K562 (cell line): ENCODE data around the gene POMGNT1. TPM values are rescaled to one million over a fixed set of nuclear protein-coding genes. Genes with fewer than 3 reads are reported as not detected.

Experiments used
- CUX1 ChIP-seq: fragments of 200-800 bp; sonication (Bioruptor generic); IDR thresholded peaks from 2 replicates; pipeline ENCODE4 v1.6.1; 2016; ENCODE audit warnings: missing genetic modification characterization, missing compliant biosample characterization
- KDM5B ChIP-seq: fragments of 200-600 bp; sonication (generic); IDR thresholded peaks from 2 replicates; pipeline ENCODE4 v1.6.1; 2012; ENCODE audit warnings: low read depth, mild to moderate bottlenecking, moderate library complexity, low read length, control low read depth, inconsistent platforms; ENCODE audit not compliant: insufficient replicate concordance
- MECOM ChIP-seq: fragments of 250-450 bp; sonication (Bioruptor Pico); IDR thresholded peaks from 2 replicates; pipeline ENCODE4 v1.8.0; 2022; ENCODE audit warnings: inconsistent platforms
- NCOA1 ChIP-seq: fragments of 450-650 bp; IDR thresholded peaks from 2 replicates; pipeline ENCODE4 v1.6.1; 2016; ENCODE audit warnings: low read depth
- NFE2L1 ChIP-seq: fragments of 450-650 bp; IDR thresholded peaks from 2 replicates; pipeline ENCODE4 v1.6.1; 2016; ENCODE audit warnings: missing genetic modification characterization, low read depth, mild to moderate bottlenecking, missing compliant biosample characterization, moderate library complexity, borderline replicate concordance
- NFXL1 ChIP-seq: fragments of 450-650 bp; formaldehyde crosslinking; IDR thresholded peaks from 2 replicates; pipeline ENCODE4 v1.4.0; 2021; ENCODE audit warnings: mild to moderate bottlenecking
- POLR2G ChIP-seq: fragments of 200-400 bp; formaldehyde crosslinking; IDR thresholded peaks from 2 replicates; pipeline ENCODE4 v1.6.1; 2017; ENCODE audit warnings: low read depth, mild to moderate bottlenecking, antibody characterized with exemption, low read length, moderate library complexity
- RBM25 ChIP-seq: fragments of 200-400 bp; formaldehyde crosslinking; IDR thresholded peaks from 2 replicates; pipeline ENCODE4 v1.6.1; 2018; ENCODE audit warnings: low read length, low read depth, moderate library complexity; ENCODE audit not compliant: severe bottlenecking
- TSC22D4 ChIP-seq: fragments of 450-650 bp; IDR thresholded peaks from 2 replicates; pipeline ENCODE4 v1.6.1; 2016; ENCODE audit warnings: missing genetic modification characterization, missing biosample characterization, control low read depth
- ZNF707 ChIP-seq: fragments of 250-450 bp; sonication (Bioruptor Pico); conservative IDR thresholded peaks from 2 replicates; pipeline ENCODE4 v1.8.0; 2022; ENCODE audit warnings: inconsistent platforms, mild to moderate bottlenecking, moderate library complexity
- polyA plus RNA-seq, 8 experiments: library from polyadenylated mRNA; depleted of rRNA in 4 of 8; stranded (reverse) in 5 of 8; unstranded in 3 of 8; fragments of >200 nt; fragmentation: Nextera tagmentation in 2 of 8; fragmentation: Illumina TruSeq in 1 of 8; extraction: Ambion mirVana in 2 of 8; extraction: Trizol in 1 of 8; gene quantifications; 2 replicates each; pipeline versions ENCODE4 v1.2.1 to v1.2.3, GENCODE V29; 2011 to 2014; ENCODE audit warnings: inconsistent platforms in 1 of 8, missing spikeins in 1 of 8
- total RNA-seq, 7 experiments: library from RNA; depleted of rRNA in 6 of 7; stranded (reverse); fragments of >200 nt in 6 of 7; fragmentation: Illumina TruSeq in 2 of 7; extraction: Trizol in 2 of 7; gene quantifications; 2 replicates each; pipeline versions ENCODE4 v1.2.1 to v1.2.3, GENCODE V29; 2011 to 2021; ENCODE audit warnings: low replicate concordance in 1 of 7

POMGNT1 gene
- total and polyA plus RNA-seq, 9 of the 15 experiments (the other 6 are each of a cell fraction or from before 2014, with no cell fraction given), result 14.1 to 58.9 (median 37.8) TPM

GRCh38 chr1:46197964-46198811, at the start of gene POMGNT1 (continued):
- TF ChIP-seq CUX1 (CRISPR knock-in tag) (no peak), TSC22D4 (tag) (no peak), NCOA1 (no peak), KDM5B (peak; percentile 91), NFE2L1 (tag) (no peak), MECOM (no peak), POLR2G (peak; percentile 96), ZNF707 (CRISPR knock-in tag) (no peak), RBM25 (peak; percentile 91), NFXL1 (CRISPR knock-in tag) (no peak)
